ENCODE measurements around the gene MEIOB. TPM values are rescaled to one million over a fixed set of nuclear protein-coding genes. Genes with fewer than 3 reads are reported as not detected.

Gene MEIOB
- total RNA-seq, 1 donor, result 0.09 TPM

DNA sequence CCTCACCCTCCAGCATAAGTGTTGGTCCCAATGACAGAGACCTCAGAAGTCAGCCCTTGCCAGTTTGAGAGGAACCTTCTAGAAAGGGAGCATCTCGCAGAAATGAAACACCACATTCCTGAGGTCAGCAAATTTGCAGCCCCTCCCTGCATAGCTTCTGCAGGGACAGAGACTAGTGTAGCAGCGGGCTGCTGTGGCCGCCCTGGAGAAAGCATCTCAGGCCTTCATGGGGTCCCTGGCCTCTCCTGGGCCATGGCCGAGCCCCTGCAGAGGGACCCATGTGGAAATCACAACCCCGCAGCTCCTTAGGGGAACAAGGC lies 34.8 kb upstream of the MEIOB start:
- no peak overlapping the region for H3K4me3 ChIP-seq (ENCODE audit: low read depth, low read length)
- TF ChIP-seq CTCF (IDR thresholded peaks at IDR 0.05; ENCODE audit: insufficient read depth, low read length), result no peak
- no peak for DNase-seq (ENCODE audit: low read depth)

DNA sequence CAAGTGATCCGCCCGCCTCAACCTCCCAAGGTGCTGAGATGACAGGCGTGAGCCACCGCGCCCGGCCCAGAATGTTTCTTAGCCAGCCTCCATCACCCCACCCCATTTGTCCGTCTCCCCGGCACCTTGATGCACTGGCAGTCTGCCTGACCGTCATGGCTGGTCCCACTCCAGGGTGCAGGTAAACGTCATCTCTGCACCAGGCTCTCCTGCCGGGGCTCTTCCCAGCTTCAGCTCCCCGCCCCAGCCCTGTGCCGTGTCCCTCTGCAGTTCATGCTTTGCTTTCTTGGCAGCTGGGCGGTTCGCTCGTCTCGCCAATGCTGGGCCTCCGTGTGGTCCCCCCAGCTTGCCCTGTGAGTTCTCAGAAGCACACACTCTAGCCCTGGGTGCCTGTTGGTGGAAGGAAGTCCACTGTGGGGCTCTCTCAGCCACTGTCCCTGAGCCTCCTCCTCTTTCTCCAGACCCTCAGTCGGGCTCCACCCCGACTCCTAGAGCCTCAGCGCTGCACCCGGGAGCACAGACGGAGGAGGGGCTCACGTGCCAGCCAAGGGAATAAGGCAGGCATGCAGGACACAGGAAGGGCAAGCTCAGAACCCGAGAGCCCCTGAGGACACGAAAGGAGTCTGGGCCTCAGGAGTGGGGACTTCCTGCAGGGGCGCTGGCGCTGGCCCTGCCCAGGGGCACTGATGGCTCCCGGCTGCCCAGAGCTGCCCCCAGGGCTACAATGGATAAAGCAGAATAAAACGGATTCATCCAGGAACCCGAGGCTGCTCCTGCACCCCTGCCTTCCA lies 34.3 kb upstream of the MEIOB start:
- DNase-seq (ENCODE audit: low read depth), result no peak
- no peak for TF ChIP-seq CTCF (IDR thresholded peaks at IDR 0.05; ENCODE audit: insufficient read depth, low read length)
- no peak overlapping the region for H3K4me3 ChIP-seq (ENCODE audit: low read depth, low read length)

GRCh38 chr16:1903845-1904840 lies 32.2 kb upstream of the MEIOB start:
- TF ChIP-seq CTCF (IDR thresholded peaks at IDR 0.05; ENCODE audit: insufficient read depth, low read length), result no peak
- DNase-seq (ENCODE audit: low read depth), result peak; percentile 26
- no peak overlapping the region for H3K4me3 ChIP-seq (ENCODE audit: low read depth, low read length)

DNA sequence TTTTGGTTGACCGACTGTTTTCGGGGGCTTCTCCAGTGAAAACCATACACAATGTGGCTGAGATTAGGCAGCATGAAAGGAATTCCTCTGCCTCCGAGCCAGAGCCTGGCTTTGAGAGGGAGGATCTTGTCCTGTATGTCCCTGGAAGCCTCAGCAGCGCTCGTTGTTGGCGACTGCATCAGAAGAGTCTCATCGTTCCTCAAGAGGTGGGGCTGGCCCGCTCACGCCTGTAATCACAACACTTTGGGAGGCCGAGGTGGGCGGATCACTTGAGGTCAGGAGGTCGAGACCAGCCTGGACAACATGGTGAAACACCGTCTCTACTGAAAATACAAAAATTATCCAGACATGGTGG lies 31.2 kb upstream of the MEIOB start:
- DNase-seq (ENCODE audit: low read depth), result no peak
- no peak overlapping the region for H3K4me3 ChIP-seq (ENCODE audit: low read depth, low read length)
- TF ChIP-seq CTCF (IDR thresholded peaks at IDR 0.05; ENCODE audit: insufficient read depth, low read length), result no peak

DNA sequence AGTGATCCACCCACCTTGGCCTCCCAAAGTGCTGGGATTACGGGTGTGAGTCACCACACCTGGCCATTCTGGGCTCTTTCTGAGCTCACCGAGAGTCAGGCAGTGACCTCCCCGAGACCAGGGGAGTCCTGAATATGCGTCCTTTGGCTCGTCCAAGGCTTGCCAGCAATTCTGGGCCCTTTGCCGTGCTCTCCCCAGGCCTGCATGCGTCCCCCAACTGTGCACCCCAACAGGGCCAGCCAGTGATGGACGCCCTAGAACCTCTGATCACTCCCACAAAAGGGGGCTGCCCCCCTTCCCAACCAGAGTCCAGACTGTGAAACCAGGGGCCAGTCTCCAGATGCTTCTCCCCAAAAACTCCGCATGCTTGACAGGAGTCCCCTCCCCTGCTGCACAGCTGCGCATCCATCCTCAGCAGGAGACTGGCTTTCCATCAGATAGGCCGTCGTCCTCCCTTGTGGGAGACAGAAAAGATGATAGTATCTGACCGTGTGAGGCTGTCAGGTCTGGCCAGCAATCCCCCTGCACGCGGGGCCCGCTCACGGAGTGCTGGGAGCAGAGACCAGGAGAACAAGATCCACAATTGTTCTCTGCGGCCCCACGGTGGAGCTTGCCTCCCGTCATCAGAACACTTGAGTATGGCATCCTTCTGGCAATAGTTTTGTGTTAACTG lies 30.7 kb upstream of the MEIOB start:
- no peak overlapping the region for H3K4me3 ChIP-seq (ENCODE audit: low read depth, low read length)
- DNase-seq (ENCODE audit: low read depth), result no peak
- no peak for TF ChIP-seq CTCF (IDR thresholded peaks at IDR 0.05; ENCODE audit: insufficient read depth, low read length)

DNA sequence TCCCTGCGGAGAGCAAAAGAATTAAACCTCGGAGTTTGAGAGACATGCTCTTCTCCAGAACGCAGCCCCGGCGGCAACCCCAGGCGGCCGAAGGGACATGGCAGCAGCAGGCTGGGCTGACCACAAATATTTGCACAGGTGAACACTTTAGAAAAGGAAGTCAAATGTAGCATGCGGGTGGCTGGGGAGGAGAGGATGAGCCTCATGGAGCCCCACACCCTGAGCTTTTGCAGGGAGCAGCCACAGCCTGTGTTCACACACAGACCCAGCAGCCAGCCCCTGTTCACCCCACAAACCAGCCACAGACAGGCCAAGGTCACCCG lies 28.4 kb upstream of the MEIOB start:
- DNase-seq (ENCODE audit: low read depth), result no peak
- TF ChIP-seq CTCF (IDR thresholded peaks at IDR 0.05; ENCODE audit: insufficient read depth, low read length), result no peak
- H3K4me3 ChIP-seq (ENCODE audit: low read depth, low read length), result no peak overlapping the region

All from fibroblast of the aortic adventitia (primary cell).